ENCODE results near the gene LGALS3BP. TPM values are rescaled to one million over a fixed set of nuclear protein-coding genes. Genes with fewer than 3 reads are reported as not detected.

The LGALS3BP gene
- total RNA-seq, 1 experiment from 2014 or later: 69.8 TPM

- Histone ChIP-seq H3K4me1 (ENCODE audit: insufficient read depth, low read length) (no peaks in the 10 kb centered on the region), H3K9me3 (ENCODE audit: control insufficient read depth, low read depth, low read length) (no peaks in the 10 kb centered on the region), H3K23ac (ENCODE audit: insufficient read length, low read depth, low read length) (no peak overlapping the region), H3K4ac (ENCODE audit: low read depth, low read length) (no peak overlapping the region), H3K4me2 (ENCODE audit: insufficient read depth, insufficient read length, low read length) (no peak overlapping the region), H3K79me2 (ENCODE audit: insufficient read depth, low read length) (no peaks in the 10 kb centered on the region), H3T11ph (ENCODE audit: low read length) (no peak overlapping the region), H2BK120ac (ENCODE audit: low read depth, low read length, poor library complexity, severe bottlenecking) (no peak overlapping the region), H3K27ac (ENCODE audit: insufficient read length, low read depth, low read length) (no peak overlapping the region), H3K23me2 (ENCODE audit: insufficient read length, low read depth, low read length, poor library complexity, severe bottlenecking) (peaks cover 13% of the 10 kb centered on the region), H3K27me3 (ENCODE audit: insufficient read depth, low read length) (peaks cover 28% of the 10 kb centered on the region; the same call in 1 of the 2 replicates), H3K56ac (ENCODE audit: insufficient read length, low read depth, low read length) (no peak overlapping the region), H2BK15ac (ENCODE audit: low read depth, low read length) (no peak overlapping the region), H3K9ac (ENCODE audit: extremely low read depth, insufficient read length, low read length) (no peak overlapping the region), H2BK12ac (ENCODE audit: insufficient read length, low read depth, low read length) (no peak overlapping the region), H2BK20ac (ENCODE audit: low read depth, low read length, poor library complexity, severe bottlenecking) (no peak overlapping the region), H4K20me1 (ENCODE audit: control insufficient read depth, insufficient read depth, insufficient read length) (no peaks in the 10 kb centered on the region), H3K14ac (ENCODE audit: insufficient read depth, low read length) (no peak overlapping the region), H2BK5ac (ENCODE audit: insufficient read length, low read length) (no peak overlapping the region), H2AFZ (ENCODE audit: low read length) (no peak overlapping the region), H3K18ac (ENCODE audit: insufficient read length, low read depth, low read length) (no peak overlapping the region), H2AK5ac (ENCODE audit: insufficient read length, low read length) (no peak overlapping the region), H3K79me1 (ENCODE audit: insufficient read depth, low read depth, low read length, poor library complexity, severe bottlenecking) (no peaks in the 10 kb centered on the region), H4K8ac (replicated peaks; ENCODE audit: insufficient read length, low read depth, low read length) (no peak overlapping the region), H4K91ac (ENCODE audit: insufficient read length, low read depth, low read length) (no peak overlapping the region), H4K5ac (ENCODE audit: insufficient read length, low read depth, low read length) (no peak overlapping the region)
- no peak for DNase-seq
- H3K27me3 Mint-ChIP-seq (ENCODE audit: low read depth): peaks cover 100% of the 10 kb centered on the region
- no CpG with 5 or more reads among the region's 16 CpGs for WGBS (ENCODE audit: extremely low coverage, insufficient read length, low lambda C conversion rate)
- no peak for TF ChIP-seq CTCF (conservative IDR thresholded peaks at IDR 0.05)
- no peaks in the 10 kb centered on the region for H3K9me3 Mint-ChIP-seq
- no peaks in the 10 kb centered on the region; a peak in 1 of 7 replicates for H3K36me3 Mint-ChIP-seq (ENCODE audit: insufficient read depth in 1 of 3, low read depth in 3 of 3)
- H3K4me1 Mint-ChIP-seq: peaks cover 10 to 24% of the 10 kb centered on the region in 2 experiments
- no peak overlapping the region for H3K27ac Mint-ChIP-seq
- no peak overlapping the region; a peak in 1 of 5 replicates for H3K4me3 Mint-ChIP-seq
These were observed 46.9 kb upstream of the LGALS3BP start for GRCh38 chr17:79026376-79027273.
